ENCODE measurements around the gene KPNA6. TPM values are rescaled to one million over a fixed set of nuclear protein-coding genes. Genes with fewer than 3 reads are reported as not detected.
A peak's percentile ranks its signal among the peaks of the same experiment; 100 is the strongest.

KPNA6 gene
- total and polyA plus RNA-seq, 2 of the 13 experiments (the other 11 are each of a cell fraction or from before 2014, with no cell fraction given), result 22.0 to 47.5 TPM

DNA sequence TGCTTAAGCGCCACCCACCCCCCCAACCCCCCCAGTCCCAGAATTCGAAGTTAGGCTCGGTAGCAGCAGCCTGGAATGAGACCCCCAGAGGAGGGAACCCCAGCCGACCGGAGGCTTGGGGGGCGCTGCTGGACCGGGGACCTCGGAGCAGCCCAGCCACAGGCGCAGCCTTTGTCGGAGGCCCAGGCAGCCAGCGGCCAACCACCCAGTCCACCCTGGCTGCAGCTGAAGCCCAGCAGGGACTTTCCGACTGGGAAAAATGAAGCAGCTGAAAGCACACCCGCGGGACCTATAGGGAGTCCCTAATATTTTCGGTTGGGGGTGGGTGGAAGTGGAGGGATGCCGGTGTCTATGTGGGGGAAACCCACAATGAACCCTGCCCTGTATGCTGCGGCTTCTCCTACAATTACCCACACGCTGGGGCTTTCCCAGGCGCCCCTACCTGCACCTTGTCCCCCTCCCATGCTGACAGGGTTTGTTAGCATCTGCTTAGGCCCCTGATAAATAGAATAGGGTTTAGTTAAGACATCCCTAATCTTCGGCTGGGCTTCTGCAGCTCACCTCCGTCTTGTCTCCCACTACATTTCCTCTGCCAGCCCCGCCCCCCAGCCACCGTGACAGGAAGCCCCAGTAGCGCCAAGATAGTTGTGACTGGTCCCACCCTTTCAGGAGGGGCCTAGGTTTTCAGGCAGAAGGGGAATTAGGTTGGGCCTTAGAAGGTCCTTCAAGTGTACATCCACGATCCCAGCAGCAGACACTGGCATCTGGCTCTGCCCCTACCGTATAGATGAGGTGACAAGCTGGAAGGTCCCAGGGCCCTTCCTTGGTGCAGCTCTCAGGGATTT is 93.4 kb downstream of the KPNA6 start (continued):
- TF ChIP-seq ZNF101 (CRISPR knock-in tag; IDR thresholded peaks at IDR 0.05; ENCODE audit: borderline replicate concordance, low read depth), result no peak
- TF ChIP-seq LCORL (IDR thresholded peaks at IDR 0.05), result no peak
- no peak for TF ChIP-seq LCORL (CRISPR knock-in tag; IDR thresholded peaks at IDR 0.05)
- no peak for TF ChIP-seq ZSCAN25 (CRISPR knock-in tag; IDR thresholded peaks at IDR 0.05)
- peak; percentile 29; the same call in 1 of the 2 replicates for TF ChIP-seq SIN3A (IDR thresholded peaks at IDR 0.05; ENCODE audit: borderline replicate concordance, low read depth, low read length)
- TF ChIP-seq ATRX (CRISPR knock-in tag; IDR thresholded peaks at IDR 0.05; ENCODE audit: borderline replicate concordance), result no peak
- TF ChIP-seq, protein P1, sequence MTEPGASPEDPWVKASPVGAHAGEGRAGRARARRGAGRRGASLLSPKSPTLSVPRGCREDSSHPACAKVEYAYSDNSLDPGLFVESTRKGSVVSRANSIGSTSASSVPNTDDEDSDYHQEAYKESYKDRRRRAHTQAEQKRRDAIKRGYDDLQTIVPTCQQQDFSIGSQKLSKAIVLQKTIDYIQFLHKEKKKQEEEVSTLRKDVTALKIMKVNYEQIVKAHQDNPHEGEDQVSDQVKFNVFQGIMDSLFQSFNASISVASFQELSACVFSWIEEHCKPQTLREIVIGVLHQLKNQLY (CRISPR knock-in tag; IDR thresholded peaks at IDR 0.05), result no peak
- no peak for TF ChIP-seq KAT7 (CRISPR knock-in tag; IDR thresholded peaks at IDR 0.05; ENCODE audit: borderline replicate concordance)
- TF ChIP-seq HNRNPLL (IDR thresholded peaks at IDR 0.05; ENCODE audit: low read depth, low read length, poor library complexity, severe bottlenecking), result peak; percentile 36
- TF ChIP-seq, protein P2, sequence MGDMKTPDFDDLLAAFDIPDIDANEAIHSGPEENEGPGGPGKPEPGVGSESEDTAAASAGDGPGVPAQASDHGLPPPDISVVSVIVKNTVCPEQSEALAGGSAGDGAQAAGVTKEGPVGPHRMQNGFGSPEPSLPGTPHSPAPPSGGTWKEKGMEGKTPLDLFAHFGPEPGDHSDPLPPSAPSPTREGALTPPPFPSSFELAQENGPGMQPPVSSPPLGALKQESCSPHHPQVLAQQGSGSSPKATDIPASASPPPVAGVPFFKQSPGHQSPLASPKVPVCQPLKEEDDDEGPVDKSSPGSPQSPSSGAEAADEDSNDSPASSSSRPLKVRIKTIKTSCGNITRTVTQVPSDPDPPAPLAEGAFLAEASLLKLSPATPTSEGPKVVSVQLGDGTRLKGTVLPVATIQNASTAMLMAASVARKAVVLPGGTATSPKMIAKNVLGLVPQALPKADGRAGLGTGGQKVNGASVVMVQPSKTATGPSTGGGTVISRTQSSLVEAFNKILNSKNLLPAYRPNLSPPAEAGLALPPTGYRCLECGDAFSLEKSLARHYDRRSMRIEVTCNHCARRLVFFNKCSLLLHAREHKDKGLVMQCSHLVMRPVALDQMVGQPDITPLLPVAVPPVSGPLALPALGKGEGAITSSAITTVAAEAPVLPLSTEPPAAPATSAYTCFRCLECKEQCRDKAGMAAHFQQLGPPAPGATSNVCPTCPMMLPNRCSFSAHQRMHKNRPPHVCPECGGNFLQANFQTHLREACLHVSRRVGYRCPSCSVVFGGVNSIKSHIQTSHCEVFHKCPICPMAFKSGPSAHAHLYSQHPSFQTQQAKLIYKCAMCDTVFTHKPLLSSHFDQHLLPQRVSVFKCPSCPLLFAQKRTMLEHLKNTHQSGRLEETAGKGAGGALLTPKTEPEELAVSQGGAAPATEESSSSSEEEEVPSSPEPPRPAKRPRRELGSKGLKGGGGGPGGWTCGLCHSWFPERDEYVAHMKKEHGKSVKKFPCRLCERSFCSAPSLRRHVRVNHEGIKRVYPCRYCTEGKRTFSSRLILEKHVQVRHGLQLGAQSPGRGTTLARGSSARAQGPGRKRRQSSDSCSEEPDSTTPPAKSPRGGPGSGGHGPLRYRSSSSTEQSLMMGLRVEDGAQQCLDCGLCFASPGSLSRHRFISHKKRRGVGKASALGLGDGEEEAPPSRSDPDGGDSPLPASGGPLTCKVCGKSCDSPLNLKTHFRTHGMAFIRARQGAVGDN (CRISPR knock-in tag; IDR thresholded peaks at IDR 0.05), result peak; percentile 45; the same call in 1 of the 2 replicates
- TF ChIP-seq ZNF205 (CRISPR knock-in tag; IDR thresholded peaks at IDR 0.05), result no peak
- TF ChIP-seq, protein P3, sequence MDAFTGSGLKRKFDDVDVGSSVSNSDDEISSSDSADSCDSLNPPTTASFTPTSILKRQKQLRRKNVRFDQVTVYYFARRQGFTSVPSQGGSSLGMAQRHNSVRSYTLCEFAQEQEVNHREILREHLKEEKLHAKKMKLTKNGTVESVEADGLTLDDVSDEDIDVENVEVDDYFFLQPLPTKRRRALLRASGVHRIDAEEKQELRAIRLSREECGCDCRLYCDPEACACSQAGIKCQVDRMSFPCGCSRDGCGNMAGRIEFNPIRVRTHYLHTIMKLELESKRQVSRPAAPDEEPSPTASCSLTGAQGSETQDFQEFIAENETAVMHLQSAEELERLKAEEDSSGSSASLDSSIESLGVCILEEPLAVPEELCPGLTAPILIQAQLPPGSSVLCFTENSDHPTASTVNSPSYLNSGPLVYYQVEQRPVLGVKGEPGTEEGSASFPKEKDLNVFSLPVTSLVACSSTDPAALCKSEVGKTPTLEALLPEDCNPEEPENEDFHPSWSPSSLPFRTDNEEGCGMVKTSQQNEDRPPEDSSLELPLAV (CRISPR knock-in tag; conservative IDR thresholded peaks at IDR 0.05; ENCODE audit: low read depth), result no peak
- TF ChIP-seq, protein P4, sequence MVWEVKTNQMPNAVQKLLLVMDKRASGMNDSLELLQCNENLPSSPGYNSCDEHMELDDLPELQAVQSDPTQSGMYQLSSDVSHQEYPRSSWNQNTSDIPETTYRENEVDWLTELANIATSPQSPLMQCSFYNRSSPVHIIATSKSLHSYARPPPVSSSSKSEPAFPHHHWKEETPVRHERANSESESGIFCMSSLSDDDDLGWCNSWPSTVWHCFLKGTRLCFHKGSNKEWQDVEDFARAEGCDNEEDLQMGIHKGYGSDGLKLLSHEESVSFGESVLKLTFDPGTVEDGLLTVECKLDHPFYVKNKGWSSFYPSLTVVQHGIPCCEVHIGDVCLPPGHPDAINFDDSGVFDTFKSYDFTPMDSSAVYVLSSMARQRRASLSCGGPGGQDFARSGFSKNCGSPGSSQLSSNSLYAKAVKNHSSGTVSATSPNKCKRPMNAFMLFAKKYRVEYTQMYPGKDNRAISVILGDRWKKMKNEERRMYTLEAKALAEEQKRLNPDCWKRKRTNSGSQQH (CRISPR knock-in tag; IDR thresholded peaks at IDR 0.05; ENCODE audit: low read depth), result no peak
- peak; percentile 77; the same call in 1 of the 2 replicates for TF ChIP-seq ARNT2 (CRISPR knock-in tag; IDR thresholded peaks at IDR 0.05; ENCODE audit: low read depth)
- 0 out of 2 replicates have a peak, but pooled peaks have one; percentile 3 for TF ChIP-seq ZNF292 (CRISPR knock-in tag; IDR thresholded peaks at IDR 0.05; ENCODE audit: borderline replicate concordance, low read depth)
- TF ChIP-seq, protein P5, sequence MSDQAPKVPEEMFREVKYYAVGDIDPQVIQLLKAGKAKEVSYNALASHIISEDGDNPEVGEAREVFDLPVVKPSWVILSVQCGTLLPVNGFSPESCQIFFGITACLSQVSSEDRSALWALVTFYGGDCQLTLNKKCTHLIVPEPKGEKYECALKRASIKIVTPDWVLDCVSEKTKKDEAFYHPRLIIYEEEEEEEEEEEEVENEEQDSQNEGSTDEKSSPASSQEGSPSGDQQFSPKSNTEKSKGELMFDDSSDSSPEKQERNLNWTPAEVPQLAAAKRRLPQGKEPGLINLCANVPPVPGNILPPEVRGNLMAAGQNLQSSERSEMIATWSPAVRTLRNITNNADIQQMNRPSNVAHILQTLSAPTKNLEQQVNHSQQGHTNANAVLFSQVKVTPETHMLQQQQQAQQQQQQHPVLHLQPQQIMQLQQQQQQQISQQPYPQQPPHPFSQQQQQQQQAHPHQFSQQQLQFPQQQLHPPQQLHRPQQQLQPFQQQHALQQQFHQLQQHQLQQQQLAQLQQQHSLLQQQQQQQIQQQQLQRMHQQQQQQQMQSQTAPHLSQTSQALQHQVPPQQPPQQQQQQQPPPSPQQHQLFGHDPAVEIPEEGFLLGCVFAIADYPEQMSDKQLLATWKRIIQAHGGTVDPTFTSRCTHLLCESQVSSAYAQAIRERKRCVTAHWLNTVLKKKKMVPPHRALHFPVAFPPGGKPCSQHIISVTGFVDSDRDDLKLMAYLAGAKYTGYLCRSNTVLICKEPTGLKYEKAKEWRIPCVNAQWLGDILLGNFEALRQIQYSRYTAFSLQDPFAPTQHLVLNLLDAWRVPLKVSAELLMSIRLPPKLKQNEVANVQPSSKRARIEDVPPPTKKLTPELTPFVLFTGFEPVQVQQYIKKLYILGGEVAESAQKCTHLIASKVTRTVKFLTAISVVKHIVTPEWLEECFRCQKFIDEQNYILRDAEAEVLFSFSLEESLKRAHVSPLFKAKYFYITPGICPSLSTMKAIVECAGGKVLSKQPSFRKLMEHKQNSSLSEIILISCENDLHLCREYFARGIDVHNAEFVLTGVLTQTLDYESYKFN (CRISPR knock-in tag; conservative IDR thresholded peaks at IDR 0.05), result peak; percentile 16; the same call in 1 of the 2 replicates
- no peak for TF ChIP-seq FOXP1 (IDR thresholded peaks at IDR 0.05)
- no peak for TF ChIP-seq FOXP1 (CRISPR knock-in tag; IDR thresholded peaks at IDR 0.05)
